GM23248 (cell line): ENCODE results near the gene DHRS3. TPM values are rescaled to one million over a fixed set of nuclear protein-coding genes. Genes with fewer than 3 reads are reported as not detected.

Experiments used
- DNase-seq: peaks from one replicate; pipeline ENCODE4 v3.0.0-alpha.2; 2015
- H2AFZ ChIP-seq: fragments of 200-600 bp; sonication (generic); 2 replicates; pipeline ENCODE4 v1.6.1; 2016; ENCODE audit warnings: antibody characterized with exemption
- H3F3A ChIP-seq: fragments of 200-600 bp; sonication (generic); 2 replicates; pipeline ENCODE4 v1.6.1; 2016; ENCODE audit warnings: mild to moderate bottlenecking, antibody characterized with exemption, mixed run types; ENCODE audit not compliant: insufficient read depth
- H3K27ac ChIP-seq: fragments of 200-600 bp; sonication (generic); 2 replicates; pipeline ENCODE4 v1.5.1; 2016; ENCODE audit warnings: mild to moderate bottlenecking
- H3K27me3 ChIP-seq: fragments of 200-600 bp; sonication (generic); replicated peaks from 2 replicates; pipeline ENCODE4 v1.6.1; 2016; ENCODE audit warnings: mild to moderate bottlenecking; ENCODE audit not compliant: insufficient read depth
- H3K36me3 ChIP-seq: fragments of 200-600 bp; sonication (generic); 2 replicates; pipeline ENCODE4 v1.6.1; 2016; ENCODE audit warnings: low read depth, mild to moderate bottlenecking
- H3K4me1 ChIP-seq: fragments of 200-600 bp; sonication (generic); 2 replicates; pipeline ENCODE4 v1.6.1; 2016; ENCODE audit warnings: mild to moderate bottlenecking; ENCODE audit not compliant: insufficient read depth
- H3K4me2 ChIP-seq: fragments of 200-600 bp; sonication (generic); one replicate; pipeline ENCODE4 v1.6.1; 2016; ENCODE audit warnings: mild to moderate bottlenecking; ENCODE audit not compliant: unreplicated experiment
- H3K4me3 ChIP-seq: fragments of 200-600 bp; sonication (generic); 2 replicates; pipeline ENCODE4 v1.5.1; 2016; ENCODE audit warnings: mild to moderate bottlenecking
- H3K79me2 ChIP-seq: fragments of 200-600 bp; sonication (generic); 2 replicates; pipeline ENCODE4 v1.6.1; 2016; ENCODE audit warnings: mild to moderate bottlenecking; ENCODE audit not compliant: insufficient read depth
- H3K9ac ChIP-seq: fragments of 200-600 bp; sonication (generic); 2 replicates; pipeline ENCODE4 v1.6.1; 2016; ENCODE audit warnings: mild to moderate bottlenecking
- H3K9me2 ChIP-seq: fragments of 200-600 bp; sonication (generic); 2 replicates; pipeline ENCODE4 v1.6.1; 2016; ENCODE audit warnings: mixed run types, mild to moderate bottlenecking, moderate library complexity; ENCODE audit not compliant: insufficient read depth
- H3K9me3 ChIP-seq: fragments of 200-600 bp; sonication (generic); one replicate; pipeline ENCODE4 v1.6.1; 2017; ENCODE audit warnings: low read depth
- H4K20me1 ChIP-seq: fragments of 200-600 bp; sonication (generic); 2 replicates; pipeline ENCODE4 v1.6.0; 2016; ENCODE audit not compliant: insufficient read depth
- EZH2 ChIP-seq: fragments of 200-600 bp; sonication (generic); IDR thresholded peaks from 2 replicates; pipeline ENCODE4 v1.6.1; 2018; ENCODE audit warnings: antibody characterized with exemption, mild to moderate bottlenecking; ENCODE audit not compliant: insufficient read depth, poor library complexity, severe bottlenecking
- EZH2phosphoT487 ChIP-seq: fragments of 200-600 bp; sonication (generic); IDR thresholded peaks from 2 replicates; pipeline ENCODE4 v1.6.1; 2018; ENCODE audit warnings: antibody characterized with exemption, moderate library complexity, mild to moderate bottlenecking, low read depth; ENCODE audit not compliant: insufficient read depth
- WGBS, 2 experiments: methylation state at CpG; one replicate each; pipeline ENCODE4 v1.1.6; 2015 to 2017; ENCODE audit warnings: low lambda C conversion rate in 2 of 2, low coverage in 1 of 2; ENCODE audit errors: missing lambda C conversion rate in 2 of 2; 5-methylcytosine and 5-hydroxymethylcytosine counted together
- in situ Hi-C: fragments of 300-500 bp; cut with MboI; formaldehyde crosslinking; loops from 2 replicates; pipeline ENCODE4 v1.15.0; 2020
- polyA plus RNA-seq: library from polyadenylated mRNA; unstranded; fragments of >200 nt; fragmentation: Nextera tagmentation; extraction: Ambion mirVana; gene quantifications from 2 replicates; pipeline ENCODE4 v1.2.1, GENCODE V29; 2016
- total RNA-seq: library from RNA; depleted of rRNA; stranded (reverse); fragments of >200 nt; shearing (Covaris generic); gene quantifications from 2 replicates; pipeline ENCODE4 v1.2.3, GENCODE V29; 2014

Gene DHRS3
- total and polyA plus RNA-seq, 2 experiments from 2014 or later = 55.2 to 120 TPM

GRCh38 chr1:12585536-12585935, 32.5 kb downstream of the DHRS3 start:
- peaks cover 5% of the 10 kb centered on the region; the same call in 1 of the 2 replicates for H3F3A ChIP-seq
- no peak overlapping the region for H3K27ac ChIP-seq
- peaks cover 2% of the 10 kb centered on the region; the same call in 1 of the 2 replicates for H3K4me1 ChIP-seq
- DNase-seq = no peak
- no peak overlapping the region for H3K4me3 ChIP-seq
- no peaks in the 10 kb centered on the region for H3K79me2 ChIP-seq
- no peaks in the 10 kb centered on the region for H3K27me3 ChIP-seq
- H3K9me3 ChIP-seq = no peaks in the 10 kb centered on the region
- H2AFZ ChIP-seq = no peak overlapping the region
- H3K9me2 ChIP-seq = no peaks in the 10 kb centered on the region
- no peaks in the 10 kb centered on the region for H4K20me1 ChIP-seq
- in situ Hi-C loops = no loop called here
- TF ChIP-seq EZH2phosphoT487 (no peak), EZH2 (no peak)
- no peaks in the 10 kb centered on the region for H3K36me3 ChIP-seq
- WGBS, 2 experiments = 96 to 99% methylated on average over 10 of the region's 10 CpGs
- no peak overlapping the region for H3K4me2 ChIP-seq
- no peak overlapping the region for H3K9ac ChIP-seq

- no peak overlapping the region for H3K9ac ChIP-seq
- no peak for DNase-seq
- H3K4me1 ChIP-seq = no peaks in the 10 kb centered on the region
- no peaks in the 10 kb centered on the region for H3K36me3 ChIP-seq
- no peaks in the 10 kb centered on the region for H3K9me2 ChIP-seq
- peaks cover 4% of the 10 kb centered on the region; the same call in 1 of the 2 replicates for H3F3A ChIP-seq
- in situ Hi-C loops = no loop called here
- H3K27ac ChIP-seq = no peak overlapping the region
- no peak for TF ChIP-seq EZH2phosphoT487
- no peak for TF ChIP-seq EZH2
- H3K4me3 ChIP-seq = no peak overlapping the region
- no peak overlapping the region for H2AFZ ChIP-seq
- no peaks in the 10 kb centered on the region for H3K27me3 ChIP-seq
- H3K79me2 ChIP-seq = no peaks in the 10 kb centered on the region
- H3K9me3 ChIP-seq = no peaks in the 10 kb centered on the region
- 96 to 99% methylated on average over 5 of the region's 6 CpGs for WGBS, 2 experiments
- no peak overlapping the region for H3K4me2 ChIP-seq
- no peaks in the 10 kb centered on the region for H4K20me1 ChIP-seq
These were observed 33.0 kb downstream of the DHRS3 start for GRCh38 chr1:12584900-12585525.

GRCh38 chr1:12583484-12583883, 34.5 kb downstream of the DHRS3 start:
- Histone ChIP-seq H3K36me3 (no peaks in the 10 kb centered on the region), H3F3A (peaks cover 4% of the 10 kb centered on the region; the same call in 1 of the 2 replicates), H3K27ac (no peak overlapping the region), H3K4me3 (no peak overlapping the region), H3K27me3 (no peaks in the 10 kb centered on the region), H3K4me2 (no peak overlapping the region), H3K9ac (no peak overlapping the region), H3K79me2 (no peaks in the 10 kb centered on the region), H3K9me3 (no peaks in the 10 kb centered on the region), H3K4me1 (no peaks in the 10 kb centered on the region), H2AFZ (no peak overlapping the region), H4K20me1 (no peaks in the 10 kb centered on the region), H3K9me2 (no peaks in the 10 kb centered on the region)
- in situ Hi-C loops = no loop called here
- TF ChIP-seq EZH2phosphoT487 (no peak), EZH2 (no peak)
- no peak for DNase-seq

DNA sequence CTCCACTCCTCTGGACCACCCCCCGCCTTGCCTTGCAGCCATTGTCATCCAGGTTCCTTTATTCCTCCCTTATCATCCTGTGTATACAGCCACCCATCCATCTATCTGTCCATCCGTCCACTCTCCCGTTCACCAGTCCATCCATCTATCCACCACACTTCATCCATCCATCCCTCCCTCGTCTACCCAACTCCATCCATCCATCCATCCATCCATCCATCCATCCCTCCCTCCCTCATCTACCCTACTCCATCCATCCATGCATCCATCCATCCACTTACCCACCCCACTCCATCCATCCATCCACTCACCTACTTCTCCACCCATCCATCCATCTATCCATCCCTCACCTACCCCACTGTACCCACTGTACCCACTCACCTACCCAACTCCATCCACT, 35.4 kb downstream of the DHRS3 start:
- no peak overlapping the region for H2AFZ ChIP-seq
- no peak overlapping the region for H3K4me3 ChIP-seq
- no peak overlapping the region for H3K4me2 ChIP-seq
- H3F3A ChIP-seq = peaks cover 4% of the 10 kb centered on the region; the same call in 1 of the 2 replicates
- H3K27ac ChIP-seq = no peak overlapping the region
- H3K9me2 ChIP-seq = no peaks in the 10 kb centered on the region
- 96 to 100% methylated on average over 3 to 4 of the region's 4 CpGs for WGBS, 2 experiments
- no peaks in the 10 kb centered on the region for H3K4me1 ChIP-seq
- TF ChIP-seq EZH2phosphoT487 (no peak), EZH2 (no peak)
- DNase-seq = no peak
- H3K79me2 ChIP-seq = no peaks in the 10 kb centered on the region
- H3K9me3 ChIP-seq = no peaks in the 10 kb centered on the region
- in situ Hi-C loops = no loop called here
- no peaks in the 10 kb centered on the region; the same call in 1 of the 2 replicates for H3K36me3 ChIP-seq
- H3K27me3 ChIP-seq = no peaks in the 10 kb centered on the region
- no peaks in the 10 kb centered on the region for H4K20me1 ChIP-seq
- no peak overlapping the region for H3K9ac ChIP-seq

- no peak overlapping the region for H3K4me2 ChIP-seq
- WGBS, 2 experiments = 40 to 44% methylated on average over 5 of the region's 5 CpGs
- H2AFZ ChIP-seq = no peak overlapping the region
- no peak overlapping the region for H3K9ac ChIP-seq
- H3K79me2 ChIP-seq = no peaks in the 10 kb centered on the region
- DNase-seq = no peak
- H3K36me3 ChIP-seq = no peaks in the 10 kb centered on the region; the same call in 1 of the 2 replicates
- in situ Hi-C loops = no loop called here
- H3K4me1 ChIP-seq = no peaks in the 10 kb centered on the region
- H3F3A ChIP-seq = peaks cover 4% of the 10 kb centered on the region; the same call in 1 of the 2 replicates
- no peaks in the 10 kb centered on the region for H4K20me1 ChIP-seq
- H3K4me3 ChIP-seq = no peak overlapping the region
- no peaks in the 10 kb centered on the region for H3K27me3 ChIP-seq
- no peaks in the 10 kb centered on the region for H3K9me3 ChIP-seq
- TF ChIP-seq EZH2phosphoT487 (no peak), EZH2 (no peak)
- no peak overlapping the region for H3K27ac ChIP-seq
- H3K9me2 ChIP-seq = no peaks in the 10 kb centered on the region
These were observed 36.8 kb downstream of the DHRS3 start for GRCh38 chr1:12581179-12581578.
